A549 (cell line): ENCODE measurements around the gene IL17B.
"Not testable (repeated sequence)": the region's sequence is repeated elsewhere in the genome, so short reads cannot be mapped to it uniquely, and the experiment has no call there.

Experiments
- CHD4 ChIP-seq: fragments of 200-600 bp; sonication (generic); IDR thresholded peaks from 2 replicates; pipeline ENCODE4 v1.6.1; 2016; ENCODE audit warnings: antibody characterized with exemption, mild to moderate bottlenecking, borderline replicate concordance
- JUN ChIP-seq, 2 experiments: fragments of >200 bp; sonication (Bioruptor Twin); formaldehyde crosslinking; IDR thresholded peaks; 2 replicates in 1 of 2; 3 replicates in 1 of 2; pipeline ENCODE4 v1.6.1; 2016 to 2017
- MAZ ChIP-seq: fragments of 150-350 bp; IDR thresholded peaks from 2 replicates; pipeline ENCODE4 v1.6.1; 2014; ENCODE audit warnings: antibody characterized with exemption, low read depth, low read length, borderline replicate concordance
- NPAS2 ChIP-seq: fragments of 250-450 bp; sonication (Bioruptor Pico); IDR thresholded peaks from 2 replicates; pipeline ENCODE4 v1.8.0; 2022; ENCODE audit warnings: mild to moderate bottlenecking, moderate library complexity, borderline replicate concordance
- POLR2A ChIP-seq: IDR thresholded peaks from 2 replicates; pipeline ENCODE4 v1.6.1; 2012; ENCODE audit warnings: mild to moderate bottlenecking, low read length
- TP53 ChIP-seq: fragments of 250-450 bp; sonication (Bioruptor Pico); IDR thresholded peaks from 2 replicates; pipeline ENCODE4 v1.5.0; 2021; ENCODE audit warnings: mild to moderate bottlenecking, moderate library complexity
- TF ChIP-seq, protein P1 (sequence below): fragments of >200 bp; sonication (Bioruptor Twin); formaldehyde crosslinking; IDR thresholded peaks from 2 replicates; pipeline ENCODE4 v1.6.1; 2016
- TF ChIP-seq, protein P2 (sequence below): fragments of >200 bp; sonication (Bioruptor Twin); formaldehyde crosslinking; IDR thresholded peaks from 3 replicates; pipeline ENCODE4 v1.5.1; 2016
- TF ChIP-seq, protein P3 (sequence below): fragments of >200 bp; sonication (Bioruptor Twin); formaldehyde crosslinking; IDR thresholded peaks from 3 replicates; pipeline ENCODE4 v1.6.1; 2016
- TF ChIP-seq, protein P4 (sequence below): fragments of 450-650 bp; IDR thresholded peaks from 2 replicates; pipeline ENCODE4 v1.6.1; 2014; ENCODE audit warnings: antibody characterized with exemption
- TF ChIP-seq, protein P5 (sequence below): fragments of 200-600 bp; sonication (generic); IDR thresholded peaks from 2 replicates; pipeline ENCODE4 v1.6.1; 2016; ENCODE audit warnings: antibody characterized with exemption, mild to moderate bottlenecking, moderate library complexity
- TF ChIP-seq, protein P6 (sequence below): IDR thresholded peaks from 2 replicates; pipeline ENCODE4 v1.6.1; 2012; ENCODE audit warnings: low read depth, borderline replicate concordance

DNA sequence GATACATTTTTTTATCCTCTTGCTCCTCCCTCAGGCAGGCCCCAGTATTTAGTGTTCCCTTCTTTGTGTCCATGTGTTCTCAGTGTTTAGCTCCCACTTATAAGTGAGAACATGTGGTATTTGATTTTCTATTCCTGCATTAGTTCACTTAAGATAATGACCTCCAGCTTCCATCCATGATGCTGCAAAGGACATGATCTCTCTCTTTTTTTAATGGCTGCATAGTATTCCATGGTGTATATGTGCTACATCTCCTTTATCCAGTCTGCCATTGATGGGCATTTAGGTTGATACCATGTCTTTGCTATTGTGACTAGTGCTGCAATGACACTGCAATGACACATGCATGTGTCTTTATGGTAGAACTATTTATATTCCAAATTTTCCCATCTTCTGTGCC, 15.9 kb upstream of the IL17B start:
- TF ChIP-seq MAZ; POLR2A; TP53 (CRISPR knock-in tag); CHD4; NPAS2 (CRISPR knock-in tag); JUN (IDR thresholded peaks at IDR 0.05): not testable (repeated sequence)
- TF ChIP-seq, protein P1, sequence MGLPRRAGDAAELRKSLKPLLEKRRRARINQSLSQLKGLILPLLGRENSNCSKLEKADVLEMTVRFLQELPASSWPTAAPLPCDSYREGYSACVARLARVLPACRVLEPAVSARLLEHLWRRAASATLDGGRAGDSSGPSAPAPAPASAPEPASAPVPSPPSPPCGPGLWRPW, result not testable (repeated sequence)
- TF ChIP-seq, protein P2, sequence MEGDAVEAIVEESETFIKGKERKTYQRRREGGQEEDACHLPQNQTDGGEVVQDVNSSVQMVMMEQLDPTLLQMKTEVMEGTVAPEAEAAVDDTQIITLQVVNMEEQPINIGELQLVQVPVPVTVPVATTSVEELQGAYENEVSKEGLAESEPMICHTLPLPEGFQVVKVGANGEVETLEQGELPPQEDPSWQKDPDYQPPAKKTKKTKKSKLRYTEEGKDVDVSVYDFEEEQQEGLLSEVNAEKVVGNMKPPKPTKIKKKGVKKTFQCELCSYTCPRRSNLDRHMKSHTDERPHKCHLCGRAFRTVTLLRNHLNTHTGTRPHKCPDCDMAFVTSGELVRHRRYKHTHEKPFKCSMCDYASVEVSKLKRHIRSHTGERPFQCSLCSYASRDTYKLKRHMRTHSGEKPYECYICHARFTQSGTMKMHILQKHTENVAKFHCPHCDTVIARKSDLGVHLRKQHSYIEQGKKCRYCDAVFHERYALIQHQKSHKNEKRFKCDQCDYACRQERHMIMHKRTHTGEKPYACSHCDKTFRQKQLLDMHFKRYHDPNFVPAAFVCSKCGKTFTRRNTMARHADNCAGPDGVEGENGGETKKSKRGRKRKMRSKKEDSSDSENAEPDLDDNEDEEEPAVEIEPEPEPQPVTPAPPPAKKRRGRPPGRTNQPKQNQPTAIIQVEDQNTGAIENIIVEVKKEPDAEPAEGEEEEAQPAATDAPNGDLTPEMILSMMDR, result not testable (repeated sequence)
- TF ChIP-seq, protein P3, sequence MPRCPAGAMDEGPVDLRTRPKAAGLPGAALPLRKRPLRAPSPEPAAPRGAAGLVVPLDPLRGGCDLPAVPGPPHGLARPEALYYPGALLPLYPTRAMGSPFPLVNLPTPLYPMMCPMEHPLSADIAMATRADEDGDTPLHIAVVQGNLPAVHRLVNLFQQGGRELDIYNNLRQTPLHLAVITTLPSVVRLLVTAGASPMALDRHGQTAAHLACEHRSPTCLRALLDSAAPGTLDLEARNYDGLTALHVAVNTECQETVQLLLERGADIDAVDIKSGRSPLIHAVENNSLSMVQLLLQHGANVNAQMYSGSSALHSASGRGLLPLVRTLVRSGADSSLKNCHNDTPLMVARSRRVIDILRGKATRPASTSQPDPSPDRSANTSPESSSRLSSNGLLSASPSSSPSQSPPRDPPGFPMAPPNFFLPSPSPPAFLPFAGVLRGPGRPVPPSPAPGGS, result not testable (repeated sequence)
- TF ChIP-seq, protein P4, sequence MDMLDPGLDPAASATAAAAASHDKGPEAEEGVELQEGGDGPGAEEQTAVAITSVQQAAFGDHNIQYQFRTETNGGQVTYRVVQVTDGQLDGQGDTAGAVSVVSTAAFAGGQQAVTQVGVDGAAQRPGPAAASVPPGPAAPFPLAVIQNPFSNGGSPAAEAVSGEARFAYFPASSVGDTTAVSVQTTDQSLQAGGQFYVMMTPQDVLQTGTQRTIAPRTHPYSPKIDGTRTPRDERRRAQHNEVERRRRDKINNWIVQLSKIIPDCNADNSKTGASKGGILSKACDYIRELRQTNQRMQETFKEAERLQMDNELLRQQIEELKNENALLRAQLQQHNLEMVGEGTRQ, result not testable (repeated sequence)
- TF ChIP-seq, protein P5, sequence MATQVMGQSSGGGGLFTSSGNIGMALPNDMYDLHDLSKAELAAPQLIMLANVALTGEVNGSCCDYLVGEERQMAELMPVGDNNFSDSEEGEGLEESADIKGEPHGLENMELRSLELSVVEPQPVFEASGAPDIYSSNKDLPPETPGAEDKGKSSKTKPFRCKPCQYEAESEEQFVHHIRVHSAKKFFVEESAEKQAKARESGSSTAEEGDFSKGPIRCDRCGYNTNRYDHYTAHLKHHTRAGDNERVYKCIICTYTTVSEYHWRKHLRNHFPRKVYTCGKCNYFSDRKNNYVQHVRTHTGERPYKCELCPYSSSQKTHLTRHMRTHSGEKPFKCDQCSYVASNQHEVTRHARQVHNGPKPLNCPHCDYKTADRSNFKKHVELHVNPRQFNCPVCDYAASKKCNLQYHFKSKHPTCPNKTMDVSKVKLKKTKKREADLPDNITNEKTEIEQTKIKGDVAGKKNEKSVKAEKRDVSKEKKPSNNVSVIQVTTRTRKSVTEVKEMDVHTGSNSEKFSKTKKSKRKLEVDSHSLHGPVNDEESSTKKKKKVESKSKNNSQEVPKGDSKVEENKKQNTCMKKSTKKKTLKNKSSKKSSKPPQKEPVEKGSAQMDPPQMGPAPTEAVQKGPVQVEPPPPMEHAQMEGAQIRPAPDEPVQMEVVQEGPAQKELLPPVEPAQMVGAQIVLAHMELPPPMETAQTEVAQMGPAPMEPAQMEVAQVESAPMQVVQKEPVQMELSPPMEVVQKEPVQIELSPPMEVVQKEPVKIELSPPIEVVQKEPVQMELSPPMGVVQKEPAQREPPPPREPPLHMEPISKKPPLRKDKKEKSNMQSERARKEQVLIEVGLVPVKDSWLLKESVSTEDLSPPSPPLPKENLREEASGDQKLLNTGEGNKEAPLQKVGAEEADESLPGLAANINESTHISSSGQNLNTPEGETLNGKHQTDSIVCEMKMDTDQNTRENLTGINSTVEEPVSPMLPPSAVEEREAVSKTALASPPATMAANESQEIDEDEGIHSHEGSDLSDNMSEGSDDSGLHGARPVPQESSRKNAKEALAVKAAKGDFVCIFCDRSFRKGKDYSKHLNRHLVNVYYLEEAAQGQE, result not testable (repeated sequence)
- TF ChIP-seq, protein P6, sequence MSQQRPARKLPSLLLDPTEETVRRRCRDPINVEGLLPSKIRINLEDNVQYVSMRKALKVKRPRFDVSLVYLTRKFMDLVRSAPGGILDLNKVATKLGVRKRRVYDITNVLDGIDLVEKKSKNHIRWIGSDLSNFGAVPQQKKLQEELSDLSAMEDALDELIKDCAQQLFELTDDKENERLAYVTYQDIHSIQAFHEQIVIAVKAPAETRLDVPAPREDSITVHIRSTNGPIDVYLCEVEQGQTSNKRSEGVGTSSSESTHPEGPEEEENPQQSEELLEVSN, result not testable (repeated sequence)
